CD8-positive, alpha-beta memory T cell (primary cell): ENCODE measurements around the gene GARIN5B. TPM values are rescaled to one million over a fixed set of nuclear protein-coding genes. Genes with fewer than 3 reads are reported as not detected.

Experiments used
- CTCF ChIA-PET: fragments of 350-600 bp; sonication (Branson Sonifier 250); formaldehyde crosslinking; loops from one replicate; lab custom pipeline; 2021; ENCODE audit warnings: antibody characterized with exemption; lab: Charles Lee
- POLR2A ChIA-PET: fragments of 350-600 bp; sonication (Branson Sonifier 250); formaldehyde crosslinking; loops from one replicate; lab custom pipeline; 2021; ENCODE audit warnings: antibody characterized with exemption; lab: Charles Lee
- DNase-seq, 5 donors: peaks; one replicate each; pipeline versions ENCODE4 v3.0.0 to v3.0.0-alpha.2; 2020 to 2022; ENCODE audit warnings: mixed read lengths in 1 of 5
- H3K27ac ChIP-seq: one replicate; pipeline ENCODE4 v1.7.0; 2013; ENCODE audit warnings: low read depth, mild to moderate bottlenecking, low read length, moderate library complexity
- H3K27me3 ChIP-seq: 2 replicates; pipeline ENCODE4 v1.7.0; 2013; ENCODE audit warnings: low read length, mild to moderate bottlenecking; ENCODE audit not compliant: insufficient read depth, poor library complexity, severe bottlenecking
- H3K36me3 ChIP-seq: 2 replicates; pipeline ENCODE4 v1.7.0; 2013; ENCODE audit warnings: mild to moderate bottlenecking, low read length, moderate library complexity; ENCODE audit not compliant: insufficient read depth
- H3K4me1 ChIP-seq: 2 replicates; pipeline ENCODE4 v1.7.0; 2013; ENCODE audit warnings: mild to moderate bottlenecking, low read length, moderate library complexity; ENCODE audit not compliant: insufficient read depth
- H3K4me3 ChIP-seq: 2 replicates; pipeline ENCODE4 v1.7.0; 2013; ENCODE audit warnings: mild to moderate bottlenecking, low read length
- H3K9me3 ChIP-seq: 2 replicates; pipeline ENCODE4 v1.7.0; 2013; ENCODE audit warnings: mild to moderate bottlenecking, low read length
- H3K27ac Mint-ChIP-seq, 8 donors: one replicate each; pipeline ENCODE4 v1.8.0; 2020 to 2021; ENCODE audit warnings: mixed read lengths in 8 of 8, mild to moderate bottlenecking in 6 of 8, inconsistent platforms in 3 of 8, moderate library complexity in 3 of 8
- H3K27me3 Mint-ChIP-seq, 2 donors: one replicate each; pipeline ENCODE4 v1.8.0; 2020 to 2021; ENCODE audit warnings: mixed read lengths in 2 of 2, mild to moderate bottlenecking in 1 of 2, moderate library complexity in 1 of 2
- H3K36me3 Mint-ChIP-seq, 3 donors: one replicate each; pipeline ENCODE4 v1.8.0; 2020 to 2021; ENCODE audit warnings: mixed read lengths in 3 of 3, inconsistent platforms in 1 of 3, mild to moderate bottlenecking in 1 of 3
- H3K4me1 Mint-ChIP-seq, 3 donors: one replicate each; pipeline ENCODE4 v1.8.0; 2020 to 2021; ENCODE audit warnings: mixed read lengths in 3 of 3, inconsistent platforms in 1 of 3, mild to moderate bottlenecking in 1 of 3
- H3K4me3 Mint-ChIP-seq, 7 donors: one replicate each; pipeline ENCODE4 v1.8.0; 2020 to 2021; ENCODE audit warnings: mixed read lengths in 7 of 7, mild to moderate bottlenecking in 6 of 7, moderate library complexity in 4 of 7, inconsistent platforms in 2 of 7
- H3K9me3 Mint-ChIP-seq, 5 donors: one replicate each; pipeline ENCODE4 v1.8.0; 2020 to 2022; ENCODE audit warnings: mixed read lengths in 5 of 5, mild to moderate bottlenecking in 3 of 5, moderate library complexity in 2 of 5, inconsistent platforms in 1 of 5
- polyA plus RNA-seq: library from polyadenylated mRNA; unstranded; fragments of 300-500 nt; fragmentation: Illumina TruSeq; gene quantifications from one replicate; pipeline ENCODE4 v1.2.3, GENCODE V29; 2021
- total RNA-seq, 2 experiments: library from RNA; stranded (reverse); gene quantifications; one replicate each; pipeline ENCODE4 v1.2.3, GENCODE V29; 2021

GARIN5B gene
- total and polyA plus RNA-seq, 3 experiments from 2014 or later, result not detected

DNA sequence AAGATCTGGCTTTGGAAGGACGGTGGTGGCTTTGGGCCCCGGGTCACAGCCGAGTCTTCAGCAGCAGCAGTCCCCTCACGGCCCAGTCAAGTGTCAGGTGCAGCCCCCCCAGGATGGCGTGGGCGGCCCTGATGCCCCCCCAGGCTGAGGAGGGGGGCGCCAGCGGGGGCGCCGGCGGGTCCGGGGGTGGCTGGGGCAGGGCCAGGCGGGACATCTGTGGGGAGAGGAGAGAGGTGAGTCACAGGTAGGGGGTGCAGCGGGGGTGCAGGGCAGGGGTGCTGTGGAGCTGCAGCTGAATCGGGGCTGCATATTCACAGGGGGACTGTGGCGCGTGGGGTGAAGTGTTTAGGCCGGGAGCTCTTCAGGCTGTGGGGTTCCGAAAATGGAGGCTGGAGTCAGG, 2.9 kb upstream of the GARIN5B start:
- H3K4me3 ChIP-seq, result no peak overlapping the region
- H3K4me1 ChIP-seq, result peaks cover 6% of the 10 kb centered on the region
- Mint-ChIP-seq H3K36me3 (peaks cover 0 to 4% (median 0%) of the 10 kb centered on the region in 3 donors), H3K4me1 (peaks cover 4 to 7% (median 5%) of the 10 kb centered on the region in 3 donors), H3K9me3 (peaks cover 0 to under 1% (median 0%) of the 10 kb centered on the region in 5 donors), H3K4me3 (no peak overlapping the region), H3K27me3 (peaks cover 10 to 33% of the 10 kb centered on the region in 2 donors), H3K27ac (no peak overlapping the region)
- DNase-seq, result no peak
- ChIA-PET POLR2A (no interaction called here), CTCF (no interaction called here)
- no peaks in the 10 kb centered on the region for H3K9me3 ChIP-seq
- H3K27me3 ChIP-seq, result peaks cover 11% of the 10 kb centered on the region
- H3K36me3 ChIP-seq, result no peaks in the 10 kb centered on the region
- no peak overlapping the region for H3K27ac ChIP-seq

DNA sequence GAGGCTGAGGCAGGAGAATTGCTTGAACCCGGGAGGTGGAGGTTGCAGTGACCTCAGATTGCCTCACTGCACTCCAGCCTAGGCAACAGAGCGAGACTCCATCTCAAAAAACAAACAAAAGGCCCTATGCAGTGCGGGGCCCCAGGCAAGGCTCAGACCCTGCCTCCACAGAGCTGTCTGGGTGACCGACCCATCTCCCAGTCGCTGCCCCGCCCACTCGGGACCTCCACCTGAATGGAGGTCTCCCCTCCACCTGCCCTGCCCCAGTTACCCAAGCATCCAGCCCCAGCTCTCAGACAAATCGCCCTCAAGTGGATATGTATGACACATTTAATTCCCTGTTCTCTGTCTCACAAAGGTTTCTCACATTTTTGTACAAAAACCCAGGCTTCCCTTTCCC, 2.2 kb upstream of the GARIN5B start:
- ChIA-PET POLR2A (no interaction called here), CTCF (no interaction called here)
- no peak overlapping the region for H3K27ac Mint-ChIP-seq

DNA sequence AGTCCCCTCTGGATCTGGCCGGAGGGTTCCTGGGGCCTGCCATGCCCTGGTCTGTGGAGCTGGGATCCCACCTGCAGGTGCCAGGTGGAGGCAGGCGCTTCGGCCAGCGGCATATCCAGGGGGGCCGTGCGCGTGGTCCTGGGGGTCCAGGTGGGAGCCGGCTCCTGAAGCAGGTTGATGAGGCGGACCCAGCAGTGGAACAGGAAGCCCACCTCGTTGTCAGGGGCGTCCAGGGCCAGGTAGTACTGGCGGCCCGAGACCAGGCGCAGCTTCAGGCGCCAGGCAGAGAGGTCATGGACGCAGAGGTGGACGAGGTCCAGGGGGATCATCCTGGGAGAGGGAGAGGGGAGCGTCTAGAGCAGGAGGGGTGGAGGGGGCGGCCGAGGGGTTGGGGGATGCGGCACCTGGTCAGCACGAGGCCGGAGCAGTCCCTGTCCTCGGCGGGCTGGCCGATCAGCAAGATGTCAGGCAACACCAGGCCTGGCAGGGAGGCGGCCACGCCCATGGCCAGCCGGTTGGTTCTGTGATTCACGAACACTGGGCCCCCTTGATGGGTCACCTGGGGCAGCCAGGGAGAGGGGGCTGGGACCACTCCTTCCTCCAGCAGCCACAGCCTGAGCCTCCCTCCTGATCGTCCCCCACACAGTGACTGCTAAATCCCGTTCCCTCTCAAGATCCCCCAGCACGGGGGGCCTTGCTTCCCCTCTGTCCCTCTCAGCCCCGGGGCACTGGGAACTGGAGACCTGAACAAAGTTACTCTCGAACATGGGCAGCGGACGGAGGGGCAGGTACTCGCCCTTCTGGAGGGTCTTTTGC, 678 bp downstream of the GARIN5B start:
- Mint-ChIP-seq H3K27me3 (peaks cover 0 to 14% of the 10 kb centered on the region in 2 donors), H3K4me1 (no peaks in the 10 kb centered on the region), H3K9me3 (no peaks in the 10 kb centered on the region), H3K4me3 (no peak overlapping the region), H3K27ac (no peak overlapping the region), H3K36me3 (no peaks in the 10 kb centered on the region)
- H3K27me3 ChIP-seq, result no peaks in the 10 kb centered on the region
- H3K27ac ChIP-seq, result no peak overlapping the region
- ChIA-PET CTCF (no interaction called here), POLR2A (no interaction called here)
- no peaks in the 10 kb centered on the region for H3K36me3 ChIP-seq
- no peaks in the 10 kb centered on the region for H3K9me3 ChIP-seq
- no peaks in the 10 kb centered on the region for H3K4me1 ChIP-seq
- no peak overlapping the region for H3K4me3 ChIP-seq
- DNase-seq, result no peak

More for the DNA sequence above, 2.2 kb upstream of the GARIN5B start:
- no peaks in the 10 kb centered on the region for H3K36me3 ChIP-seq
- Mint-ChIP-seq H3K27me3 (peaks cover 6 to 27% of the 10 kb centered on the region in 2 donors), H3K4me1 (peaks cover 2 to 5% (median 4%) of the 10 kb centered on the region in 3 donors), H3K9me3 (no peaks in the 10 kb centered on the region), H3K4me3 (no peak overlapping the region), H3K36me3 (peaks cover 0 to 2% (median 0%) of the 10 kb centered on the region in 3 donors)
- H3K9me3 ChIP-seq, result no peaks in the 10 kb centered on the region
- no peak for DNase-seq
- peaks cover 6% of the 10 kb centered on the region for H3K4me1 ChIP-seq
- no peak overlapping the region for H3K27ac ChIP-seq
- peaks cover 5% of the 10 kb centered on the region for H3K27me3 ChIP-seq
- H3K4me3 ChIP-seq, result no peak overlapping the region

DNA sequence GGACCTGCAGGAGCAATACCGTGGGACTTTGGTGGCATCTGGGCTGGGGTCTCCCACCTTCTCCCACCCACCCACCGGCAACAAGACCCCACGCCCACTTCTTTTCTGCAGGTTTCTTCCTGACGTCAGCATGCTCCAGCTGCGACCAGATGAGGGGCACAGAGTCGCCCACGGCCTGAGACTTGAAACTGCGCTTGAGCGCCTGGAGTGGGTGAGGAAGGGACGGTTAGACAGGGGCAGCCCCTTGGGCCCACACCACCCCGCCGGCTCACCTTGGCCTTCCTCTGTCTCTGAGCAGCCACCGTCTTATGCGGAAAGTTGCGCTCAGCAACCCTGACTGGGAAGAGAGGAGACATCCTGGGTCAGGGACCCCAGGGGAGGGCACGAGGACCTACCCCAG, 2.2 kb downstream of the GARIN5B start:
- peaks cover 0 to 12% of the 10 kb centered on the region in 2 donors for H3K27me3 Mint-ChIP-seq
- no peaks in the 10 kb centered on the region for H3K4me1 Mint-ChIP-seq
- no peaks in the 10 kb centered on the region for H3K9me3 Mint-ChIP-seq
- no peak overlapping the region for H3K27ac Mint-ChIP-seq
- no peaks in the 10 kb centered on the region for H3K36me3 Mint-ChIP-seq
- Histone ChIP-seq H3K27me3 (no peaks in the 10 kb centered on the region), H3K4me3 (no peak overlapping the region), H3K4me1 (no peaks in the 10 kb centered on the region), H3K36me3 (no peaks in the 10 kb centered on the region), H3K9me3 (no peaks in the 10 kb centered on the region), H3K27ac (no peak overlapping the region)
- DNase-seq, result no peak
- H3K4me3 Mint-ChIP-seq, result no peak overlapping the region
- CTCF ChIA-PET, result no interaction called here
- POLR2A ChIA-PET, result no interaction called here

DNA sequence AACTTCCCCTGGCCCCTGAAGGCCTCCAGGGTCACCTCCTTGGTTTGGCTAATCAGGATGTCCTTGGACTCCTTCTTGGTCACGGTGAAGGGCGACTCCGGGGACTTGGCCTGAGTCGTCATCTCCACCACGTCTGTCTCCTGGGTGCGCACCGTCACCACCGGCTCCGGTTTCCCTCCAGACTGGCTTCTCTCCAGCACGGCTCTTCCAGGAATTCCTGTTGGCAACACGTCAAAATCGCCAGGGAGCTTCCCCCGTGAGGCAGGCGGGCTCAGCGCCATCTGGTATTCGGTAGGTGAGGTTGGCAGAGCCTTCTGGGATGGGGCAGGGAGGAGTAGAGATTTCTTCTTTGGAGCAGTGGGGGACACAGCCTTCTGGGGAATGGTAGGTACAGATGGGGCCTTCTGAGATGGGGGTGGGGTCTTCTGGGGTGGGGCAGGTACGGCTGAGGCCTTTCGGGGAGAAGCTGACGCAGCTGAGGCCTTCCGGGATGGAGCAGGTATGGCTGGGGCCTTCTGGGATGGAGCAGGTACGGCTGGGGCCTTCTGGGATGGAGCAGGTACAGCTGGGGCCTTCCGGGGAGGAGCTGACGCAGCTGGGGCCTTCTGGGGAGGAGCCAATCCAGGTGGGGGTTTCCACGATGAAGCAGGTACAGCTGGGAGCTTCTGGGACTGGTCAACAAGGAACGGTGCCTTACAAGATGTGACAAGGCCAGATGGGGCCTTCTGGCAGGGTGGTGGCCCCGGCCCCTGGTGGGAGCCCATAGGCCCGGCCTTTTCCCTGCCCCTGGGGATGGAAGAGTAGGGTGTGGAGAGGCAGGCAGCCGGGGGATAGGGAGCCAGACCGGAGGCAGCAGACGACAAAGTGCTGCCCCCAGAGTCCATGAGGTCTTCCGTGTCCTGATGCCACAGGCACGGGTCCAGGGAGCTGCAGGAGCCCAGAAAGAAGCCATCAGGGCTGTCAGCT, 3.8 kb downstream of the GARIN5B start:
- Mint-ChIP-seq H3K36me3 (no peaks in the 10 kb centered on the region), H3K27ac (peak overlapping the region in 1 of 8 donors; percentile 65), H3K9me3 (no peaks in the 10 kb centered on the region), H3K4me1 (peaks cover 0 to 5% (median 0%) of the 10 kb centered on the region in 3 donors), H3K4me3 (no peak overlapping the region), H3K27me3 (peaks cover 0 to 12% of the 10 kb centered on the region in 2 donors)
- CTCF ChIA-PET, result no interaction called here
- no peaks in the 10 kb centered on the region for H3K36me3 ChIP-seq
- H3K9me3 ChIP-seq, result no peaks in the 10 kb centered on the region
- H3K27ac ChIP-seq, result no peak overlapping the region
- no peak overlapping the region for H3K4me3 ChIP-seq
- no peaks in the 10 kb centered on the region for H3K27me3 ChIP-seq
- POLR2A ChIA-PET, result interaction anchor here (0.7 kb wide), 1 partner anchor 54 kb away, joined by 3 read pairs; no protein-coding TSS in a partner anchor
- H3K4me1 ChIP-seq, result no peaks in the 10 kb centered on the region
- no peak for DNase-seq

DNA sequence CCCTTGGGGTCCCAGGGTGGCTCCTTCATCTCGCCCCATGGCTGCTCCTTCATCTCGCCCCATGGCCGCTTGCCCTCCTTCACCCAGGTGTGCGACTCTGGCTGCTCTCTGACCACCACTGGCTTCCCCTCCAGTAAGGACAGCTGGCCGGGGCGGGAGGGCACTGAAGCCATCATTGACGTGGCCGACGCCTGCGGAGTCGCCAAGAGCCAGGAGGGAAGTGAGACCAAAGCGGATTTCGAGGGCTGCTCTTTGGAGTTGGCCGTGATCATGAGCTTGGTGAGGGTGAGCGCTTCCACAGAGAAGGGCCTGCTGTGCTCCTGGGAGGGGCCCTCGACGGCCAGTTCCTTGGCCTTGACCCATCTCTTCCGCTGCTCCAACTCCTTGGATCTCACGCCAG, 4.6 kb downstream of the GARIN5B start:
- CTCF ChIA-PET, result no interaction called here
- no peaks in the 10 kb centered on the region for H3K36me3 ChIP-seq
- no peak overlapping the region for H3K27ac Mint-ChIP-seq

DNA sequence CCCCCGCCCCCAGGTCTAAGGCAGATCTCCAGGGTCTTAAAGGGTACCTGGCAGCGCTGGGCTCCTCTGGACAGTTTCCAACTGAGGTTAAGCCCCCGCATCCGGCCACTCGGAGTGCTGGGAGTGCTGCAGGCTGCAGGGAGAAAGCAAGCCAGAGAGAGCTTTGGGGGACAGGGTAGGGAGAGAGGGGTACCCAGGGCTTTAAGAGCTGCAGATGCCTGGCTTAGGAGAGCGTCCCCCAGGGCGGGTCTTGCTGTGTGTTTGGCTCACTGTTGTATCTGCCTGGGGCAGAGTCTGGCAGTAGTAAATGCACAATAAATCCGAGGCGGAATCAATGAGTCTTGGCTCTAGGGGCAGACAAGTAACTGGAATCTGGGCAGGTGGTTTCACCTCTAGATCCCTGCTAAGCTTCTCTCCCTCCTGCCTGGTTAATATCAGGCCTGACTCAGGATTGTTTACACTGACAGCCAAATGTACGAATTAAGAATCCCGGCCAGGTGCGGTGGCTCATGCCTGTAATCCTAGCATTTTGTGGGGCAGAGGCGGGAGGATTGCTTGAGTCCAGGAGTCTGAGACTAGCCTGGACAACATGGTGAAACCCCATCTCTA, 7.7 kb downstream of the GARIN5B start:
- Histone ChIP-seq H3K36me3 (no peaks in the 10 kb centered on the region), H3K4me3 (no peak overlapping the region), H3K27me3 (peaks cover 22% of the 10 kb centered on the region), H3K9me3 (no peaks in the 10 kb centered on the region), H3K4me1 (peaks cover 13% of the 10 kb centered on the region), H3K27ac (no peak overlapping the region)
- peaks cover 24 to 45% of the 10 kb centered on the region in 2 donors for H3K27me3 Mint-ChIP-seq
- H3K27ac Mint-ChIP-seq, result no peak overlapping the region
- CTCF ChIA-PET, result interaction anchor here (0.7 kb wide), 1 partner anchor 63 kb away, joined by 3 read pairs; no protein-coding TSS in a partner anchor
- peak overlapping the region in 4 of 7 donors; percentile 15 to 57 (median 46) for H3K4me3 Mint-ChIP-seq
- no peaks in the 10 kb centered on the region for H3K9me3 Mint-ChIP-seq
- no peak for DNase-seq
- H3K36me3 Mint-ChIP-seq, result no peaks in the 10 kb centered on the region
- peaks cover 17 to 38% (median 24%) of the 10 kb centered on the region in 3 donors for H3K4me1 Mint-ChIP-seq
- POLR2A ChIA-PET, result interaction anchor here (1.0 kb wide), 1 partner anchor 29 kb away, joined by 3 read pairs; the partner anchor contains the start of gene TMEM238

More for the DNA sequence above, 4.6 kb downstream of the GARIN5B start:
- no peak overlapping the region for H3K4me3 Mint-ChIP-seq
- peaks cover under 1% of the 10 kb centered on the region for H3K27me3 ChIP-seq
- H3K4me3 ChIP-seq, result no peak overlapping the region
- H3K27me3 Mint-ChIP-seq, result peaks cover 2 to 13% of the 10 kb centered on the region in 2 donors
- peaks cover 6% of the 10 kb centered on the region for H3K4me1 ChIP-seq
- POLR2A ChIA-PET, result no interaction called here
- H3K9me3 Mint-ChIP-seq, result no peaks in the 10 kb centered on the region
- H3K9me3 ChIP-seq, result no peaks in the 10 kb centered on the region
- peaks cover 3 to 12% (median 6%) of the 10 kb centered on the region in 3 donors for H3K4me1 Mint-ChIP-seq
- no peak for DNase-seq
- no peak overlapping the region for H3K27ac ChIP-seq
- H3K36me3 Mint-ChIP-seq, result no peaks in the 10 kb centered on the region
